NCI-H345 treated with DMSO at 0.1 percent for 48 hours (cell line): ENCODE data around the gene COX7B2.

Experiments
- DNase-seq: peaks from one replicate; lab custom pipeline; 2025; ENCODE audit not compliant: unreplicated experiment; lab: John Stamatoyannopoulos, UW

COX7B2 gene

DNA sequence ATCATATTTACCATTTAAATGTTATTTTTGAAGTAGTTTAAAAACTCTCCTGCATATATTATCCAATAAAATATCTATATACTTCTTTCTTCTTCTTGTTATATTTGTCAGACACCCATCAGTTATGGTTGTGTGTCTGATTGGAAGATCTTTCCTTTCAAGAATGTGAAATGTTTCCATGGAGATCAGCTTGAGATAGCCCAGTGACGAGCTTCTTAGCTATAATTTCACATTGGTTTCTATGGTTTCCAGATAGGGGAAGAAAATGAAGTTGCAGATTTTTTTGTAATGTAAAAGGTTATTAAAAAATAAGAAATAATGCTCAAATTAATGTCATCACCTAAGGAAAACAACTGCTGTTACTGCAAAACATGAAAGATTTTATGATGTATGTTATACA is 189.0 kb downstream of the COX7B2 start:
- no peak for DNase-seq

DNA sequence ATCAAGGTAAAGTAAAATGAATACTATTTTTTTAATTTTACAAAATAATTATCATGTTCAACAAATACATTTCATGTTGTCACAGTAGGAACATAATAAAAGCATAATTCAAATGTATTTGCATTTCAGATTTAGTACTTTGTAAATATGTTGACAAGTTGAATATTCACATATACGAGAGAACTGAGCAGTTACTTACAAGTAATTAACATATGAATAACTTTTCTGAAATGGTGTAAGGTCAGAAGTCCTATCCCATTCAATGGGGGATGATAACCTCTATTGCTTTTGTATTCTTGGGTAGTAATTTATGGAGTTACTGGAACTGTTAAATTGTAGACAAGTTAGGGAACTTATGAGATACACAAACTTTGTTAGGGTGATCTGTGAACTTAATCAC is 191.1 kb downstream of the COX7B2 start:
- no peak for DNase-seq

DNA sequence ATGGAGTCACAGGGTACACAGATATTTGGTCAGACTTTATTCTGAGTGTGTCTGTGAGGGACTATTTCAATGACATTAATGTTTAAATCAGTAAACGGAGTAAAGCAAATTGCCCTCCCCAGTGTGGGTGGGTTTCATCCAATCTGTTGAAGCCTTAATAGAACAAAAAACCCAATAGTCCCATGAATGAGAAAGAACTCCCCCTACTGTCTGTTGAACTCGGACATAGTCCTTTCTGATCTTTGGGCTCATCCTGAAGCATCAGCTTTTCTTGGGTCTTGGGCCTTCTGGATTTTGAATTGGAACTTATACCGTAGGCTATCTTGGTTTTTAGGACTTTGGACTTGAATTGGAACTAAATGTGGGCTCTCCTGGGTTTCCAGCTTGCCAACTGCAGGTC is 193.6 kb downstream of the COX7B2 start:
- DNase-seq, result no peak

DNA sequence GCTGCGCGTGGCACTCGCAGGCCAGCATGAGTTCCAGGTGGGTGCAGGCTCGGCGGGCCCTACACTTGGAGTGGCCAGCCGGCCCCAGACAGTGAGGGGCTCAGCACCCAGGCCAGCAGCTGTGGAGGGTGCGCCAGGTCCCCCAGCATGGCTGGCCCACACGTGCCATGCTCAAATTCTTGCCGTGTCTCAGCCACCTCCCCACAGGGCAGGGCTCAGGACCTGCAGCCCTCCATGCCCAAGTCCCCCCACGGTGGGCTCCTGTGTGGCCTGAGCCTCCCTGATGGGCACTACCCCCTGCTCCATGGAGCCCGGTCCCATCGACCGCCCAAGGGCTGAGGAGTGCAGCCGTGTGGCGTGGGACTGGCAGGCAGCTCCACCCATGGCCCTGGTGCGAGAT is 210.2 kb downstream of the COX7B2 start:
- DNase-seq, result no peak
